ENCODE data around the gene TNFRSF14.

Gene TNFRSF14

DNA sequence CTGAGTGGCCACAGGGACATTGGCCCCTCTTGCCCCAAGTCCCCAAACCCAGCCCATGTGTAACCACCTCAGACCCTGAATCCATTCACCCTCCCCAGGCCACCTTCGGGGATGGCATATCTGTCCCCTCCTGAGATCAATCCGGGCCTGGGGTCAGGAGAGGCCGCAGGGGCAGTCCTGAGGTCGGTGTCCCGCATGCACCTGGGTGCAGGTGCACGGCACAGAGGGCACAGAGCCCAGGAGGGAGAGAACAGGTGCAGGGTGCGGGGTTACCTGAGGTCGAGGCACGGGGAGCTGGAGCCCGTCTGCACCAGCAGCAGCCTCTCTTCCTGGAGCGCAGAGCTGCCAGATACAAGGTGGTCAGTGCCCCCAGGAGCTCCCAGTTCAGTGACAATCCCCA, 46.6 kb upstream of the TNFRSF14 start:
- peaks cover 69 to 75% (median 74%) of the 10 kb centered on the region in 3 donors for H3K36me3 ChIP-seq
- H3K27ac ChIP-seq = no peak overlapping the region
- intact Hi-C loops (cut with DNase I; ENCODE audit: low total_unique reads) = no loop called here
- H3K4me3 ChIP-seq = no peak overlapping the region
- H3K27me3 ChIP-seq = peaks cover 0 to 18% of the 10 kb centered on the region in 2 donors
- DNase-seq = no peak
- peaks cover 0 to 5% (median 0%) of the 10 kb centered on the region in 4 donors for H3K4me1 ChIP-seq
- TF ChIP-seq, protein P1, sequence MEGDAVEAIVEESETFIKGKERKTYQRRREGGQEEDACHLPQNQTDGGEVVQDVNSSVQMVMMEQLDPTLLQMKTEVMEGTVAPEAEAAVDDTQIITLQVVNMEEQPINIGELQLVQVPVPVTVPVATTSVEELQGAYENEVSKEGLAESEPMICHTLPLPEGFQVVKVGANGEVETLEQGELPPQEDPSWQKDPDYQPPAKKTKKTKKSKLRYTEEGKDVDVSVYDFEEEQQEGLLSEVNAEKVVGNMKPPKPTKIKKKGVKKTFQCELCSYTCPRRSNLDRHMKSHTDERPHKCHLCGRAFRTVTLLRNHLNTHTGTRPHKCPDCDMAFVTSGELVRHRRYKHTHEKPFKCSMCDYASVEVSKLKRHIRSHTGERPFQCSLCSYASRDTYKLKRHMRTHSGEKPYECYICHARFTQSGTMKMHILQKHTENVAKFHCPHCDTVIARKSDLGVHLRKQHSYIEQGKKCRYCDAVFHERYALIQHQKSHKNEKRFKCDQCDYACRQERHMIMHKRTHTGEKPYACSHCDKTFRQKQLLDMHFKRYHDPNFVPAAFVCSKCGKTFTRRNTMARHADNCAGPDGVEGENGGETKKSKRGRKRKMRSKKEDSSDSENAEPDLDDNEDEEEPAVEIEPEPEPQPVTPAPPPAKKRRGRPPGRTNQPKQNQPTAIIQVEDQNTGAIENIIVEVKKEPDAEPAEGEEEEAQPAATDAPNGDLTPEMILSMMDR (IDR thresholded peaks at IDR 0.05) = no peak
- no peaks in the 10 kb centered on the region for H3K9me3 ChIP-seq

DNA sequence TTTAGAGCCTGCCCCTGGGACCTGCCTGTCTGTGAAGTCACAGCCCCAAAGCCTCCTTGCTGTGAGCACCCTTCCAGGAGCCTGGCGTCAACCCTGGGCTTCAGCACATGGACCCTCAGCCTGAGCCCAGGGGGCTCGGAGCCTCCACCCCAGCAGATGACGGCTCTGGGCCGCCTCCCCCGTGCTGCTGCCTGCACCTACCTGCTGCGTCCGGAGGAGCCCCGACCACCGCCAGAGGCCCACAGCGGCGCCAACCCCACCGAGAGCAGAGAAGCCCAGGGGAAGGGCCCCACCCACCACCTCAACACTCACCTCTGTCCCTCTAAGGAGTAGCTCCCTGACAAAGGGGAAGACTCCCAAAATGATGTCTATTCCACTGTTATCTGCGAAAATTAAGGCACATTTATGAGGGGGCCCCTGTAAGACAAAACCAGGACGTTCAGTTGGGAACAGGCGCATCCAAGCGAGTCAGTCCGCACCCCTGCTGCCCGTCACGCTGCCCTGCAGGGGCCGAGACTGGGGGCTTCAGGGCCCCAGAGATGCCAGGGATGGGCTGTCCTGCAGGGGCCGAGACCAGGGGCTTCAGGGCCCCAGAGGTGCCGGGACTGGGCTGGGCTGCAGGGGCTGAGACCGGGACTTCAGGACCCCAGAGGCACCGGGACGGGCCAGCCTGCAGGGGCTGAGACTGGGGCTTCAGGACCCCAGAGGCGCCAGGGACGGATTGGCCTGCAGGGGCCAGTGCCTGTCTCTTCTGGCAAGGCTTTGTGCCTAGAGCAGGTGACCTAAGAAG, 45.6 kb upstream of the TNFRSF14 start:
- intact Hi-C loops (cut with DNase I; ENCODE audit: low total_unique reads) = no loop called here
- Histone ChIP-seq H3K9me3 (no peaks in the 10 kb centered on the region), H3K27ac (no peak overlapping the region), H3K4me1 (peaks cover 0 to 5% (median 0%) of the 10 kb centered on the region in 4 donors), H3K27me3 (peaks cover 0 to 8% of the 10 kb centered on the region in 2 donors), H3K4me3 (no peak overlapping the region), H3K36me3 (peaks cover 78 to 84% (median 82%) of the 10 kb centered on the region in 3 donors)
- no peak for DNase-seq
- TF ChIP-seq, protein P1 (IDR thresholded peaks at IDR 0.05) = no peak

DNA sequence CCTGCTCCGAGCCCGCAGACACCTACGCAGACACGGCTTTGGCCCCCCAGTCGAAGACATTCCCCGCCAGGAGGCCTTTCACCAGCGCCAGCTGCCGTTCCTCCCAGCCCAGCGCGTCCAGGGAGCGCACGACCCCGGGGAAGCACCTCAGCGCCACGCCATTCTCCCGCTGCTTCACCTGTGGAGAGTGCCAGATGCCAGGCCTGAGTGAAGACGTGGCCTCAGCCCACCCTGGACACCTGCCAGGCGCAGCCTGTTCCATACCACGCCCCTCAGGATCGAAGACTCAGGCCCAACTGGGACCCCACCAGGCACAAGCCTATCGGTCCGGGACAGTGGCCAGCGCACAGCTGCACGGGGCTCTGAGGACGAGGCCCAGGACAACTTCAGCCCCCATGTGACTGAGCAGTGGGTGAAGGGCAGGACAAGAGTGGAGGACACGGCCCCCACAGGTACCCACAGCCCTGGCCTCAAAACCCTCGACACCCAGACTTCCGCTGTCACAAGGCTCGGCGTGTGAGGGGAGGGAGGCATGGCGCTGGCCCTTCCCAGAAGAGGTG, 43.2 kb upstream of the TNFRSF14 start:
- Histone ChIP-seq H3K9me3 (no peaks in the 10 kb centered on the region), H3K27me3 (no peaks in the 10 kb centered on the region), H3K36me3 (peaks cover 92 to 100% (median 94%) of the 10 kb centered on the region in 3 donors), H3K4me1 (no peaks in the 10 kb centered on the region), H3K4me3 (no peak overlapping the region), H3K27ac (no peak overlapping the region)
- DNase-seq = no peak
- intact Hi-C loops (cut with DNase I; ENCODE audit: low total_unique reads) = no loop called here
- TF ChIP-seq, protein P1 (IDR thresholded peaks at IDR 0.05) = no peak

DNA sequence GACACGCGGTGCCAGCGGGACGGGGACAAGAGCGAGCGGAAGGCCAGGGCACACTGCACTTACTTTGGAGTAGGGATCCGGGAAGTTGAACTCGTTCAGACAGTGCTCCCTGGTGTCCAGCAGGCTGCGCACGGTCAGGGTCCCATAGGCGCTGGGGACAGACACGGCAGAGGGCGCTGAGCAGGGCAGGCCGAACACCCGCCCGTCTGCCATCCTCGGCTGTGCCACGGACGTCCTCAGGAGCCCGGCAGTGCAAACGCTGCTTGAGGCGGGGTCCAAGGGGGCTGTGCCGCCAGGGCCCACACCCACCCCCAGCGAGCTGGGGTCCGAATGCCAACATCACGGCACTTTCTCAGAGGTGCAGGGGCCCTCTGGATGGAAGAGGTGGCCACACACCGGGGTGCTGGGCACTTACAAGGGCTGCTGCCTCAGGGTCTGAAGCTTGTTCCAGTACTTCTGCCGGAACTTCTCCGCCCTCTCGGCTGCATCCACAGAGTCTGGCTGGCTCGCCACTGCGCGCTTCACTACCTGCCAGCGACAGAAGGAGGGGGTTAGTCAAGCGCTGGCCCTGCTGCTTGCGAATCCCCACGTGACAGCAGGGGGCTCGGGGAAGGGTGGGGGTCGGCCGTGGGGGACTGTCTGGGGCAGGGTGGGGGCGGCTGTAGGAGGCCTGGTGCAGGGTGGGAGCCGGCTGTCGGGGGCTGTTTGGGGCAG, 42.1 kb upstream of the TNFRSF14 start:
- DNase-seq = no peak
- Histone ChIP-seq H3K36me3 (peaks cover 92 to 100% (median 94%) of the 10 kb centered on the region in 3 donors), H3K27ac (no peak overlapping the region), H3K4me3 (no peak overlapping the region), H3K4me1 (no peaks in the 10 kb centered on the region), H3K9me3 (no peaks in the 10 kb centered on the region), H3K27me3 (no peaks in the 10 kb centered on the region)
- intact Hi-C loops (cut with DNase I; ENCODE audit: low total_unique reads) = no loop called here
- TF ChIP-seq, protein P1 (IDR thresholded peaks at IDR 0.05) = no peak

- no peaks in the 10 kb centered on the region for H3K4me1 ChIP-seq
- H3K4me3 ChIP-seq = no peak overlapping the region
- H3K9me3 ChIP-seq = no peaks in the 10 kb centered on the region
- DNase-seq = no peak
- H3K27me3 ChIP-seq = no peaks in the 10 kb centered on the region
- TF ChIP-seq, protein P1 (IDR thresholded peaks at IDR 0.05) = no peak
- peaks cover 92 to 100% (median 94%) of the 10 kb centered on the region in 3 donors for H3K36me3 ChIP-seq
- H3K27ac ChIP-seq = no peak overlapping the region
- intact Hi-C loops (cut with DNase I; ENCODE audit: low total_unique reads) = no loop called here
Observed at GRCh38 chr1:2514863-2515762, 41.1 kb upstream of the TNFRSF14 start.

All from tibial artery (tissue), 4 donors.